Keratinocyte (primary cell): ENCODE data around the gene BAIAP2L2. TPM values are rescaled to one million over a fixed set of nuclear protein-coding genes. Genes with fewer than 3 reads are reported as not detected.

Experiments used
- DNase-seq: peaks from one replicate; pipeline ENCODE4 v3.0.0-alpha.2; 2011; ENCODE audit warnings: low read depth, missing footprints, low spot score
- FAIRE-seq: peaks from 2 replicates; lab custom pipeline; 2011; peaks lifted over from hg19 to GRCh38; lab: Jason Lieb, UNC
- H2AFZ ChIP-seq: 2 replicates; pipeline ENCODE4 v1.6.0; 2012; ENCODE audit warnings: low read length, control low read depth, inconsistent platforms; ENCODE audit not compliant: control insufficient read depth
- H3K27ac ChIP-seq: 2 replicates; pipeline ENCODE4 v1.5.1; 2011; ENCODE audit warnings: low read length; ENCODE audit not compliant: control insufficient read depth, insufficient read depth
- H3K27me3 ChIP-seq: 3 replicates; pipeline ENCODE4 v1.6.0; 2011; ENCODE audit warnings: low read length; ENCODE audit not compliant: control insufficient read depth, insufficient read depth; ENCODE audit errors: extremely low read depth
- H3K36me3 ChIP-seq, 2 experiments: 2 replicates in 1 of 2; 3 replicates in 1 of 2; pipeline ENCODE4 v1.5.1; 2011; ENCODE audit warnings: low read length in 2 of 2, mild to moderate bottlenecking in 1 of 2; ENCODE audit not compliant: control insufficient read depth in 2 of 2, insufficient read depth in 2 of 2; ENCODE audit errors: extremely low read depth in 1 of 2
- H3K4me1 ChIP-seq: 3 replicates; pipeline ENCODE4 v1.5.1; 2011; ENCODE audit warnings: low read length; ENCODE audit not compliant: control insufficient read depth, insufficient read depth; ENCODE audit errors: extremely low read depth
- H3K4me2 ChIP-seq: 3 replicates; pipeline ENCODE4 v1.6.0; 2011; ENCODE audit warnings: low read depth, low read length; ENCODE audit not compliant: control insufficient read depth, insufficient read depth; ENCODE audit errors: extremely low read depth
- H3K4me3 ChIP-seq, 3 experiments: fragments of 200-600 bp in 1 of 3; sonication (generic) in 1 of 3; 2 replicates in 2 of 3; 3 replicates in 1 of 3; pipeline ENCODE4 v1.5.1; 2011 to 2016; ENCODE audit warnings: low read length in 3 of 3, mild to moderate bottlenecking in 3 of 3, control low read depth in 2 of 3, inconsistent platforms in 1 of 3, low read depth in 1 of 3, mixed read lengths in 1 of 3, mixed run types in 1 of 3, moderate library complexity in 1 of 3; ENCODE audit not compliant: control insufficient read depth in 2 of 3, insufficient read depth in 2 of 3; ENCODE audit errors: extremely low read depth in 1 of 3
- H3K79me2 ChIP-seq: 2 replicates; pipeline ENCODE4 v1.6.0; 2012; ENCODE audit warnings: low read length; ENCODE audit not compliant: control insufficient read depth, insufficient read depth
- H3K9ac ChIP-seq: 3 replicates; pipeline ENCODE4 v1.6.0; 2011; ENCODE audit warnings: low read length; ENCODE audit not compliant: control insufficient read depth, insufficient read depth; ENCODE audit errors: extremely low read depth
- H3K9me1 ChIP-seq: 3 replicates; pipeline ENCODE4 v1.6.0; 2011; ENCODE audit warnings: low read length; ENCODE audit not compliant: control insufficient read depth, insufficient read depth; ENCODE audit errors: extremely low read depth
- H3K9me3 ChIP-seq: 2 replicates; pipeline ENCODE4 v1.5.1; 2012; ENCODE audit warnings: low read depth, low read length; ENCODE audit not compliant: control insufficient read depth
- H4K20me1 ChIP-seq: 3 replicates; pipeline ENCODE4 v1.6.0; 2011; ENCODE audit warnings: low read length; ENCODE audit not compliant: control insufficient read depth, insufficient read depth; ENCODE audit errors: extremely low read depth
- CTCF ChIP-seq, 3 experiments: IDR thresholded peaks in 1 of 3; conservative IDR thresholded peaks in 1 of 3; optimal IDR thresholded peaks in 1 of 3; 2 replicates in 2 of 3; 3 replicates in 1 of 3; pipeline versions ENCODE3 to v1.5.1; 2011; ENCODE audit warnings: low read length in 3 of 3, mild to moderate bottlenecking in 3 of 3, moderate library complexity in 2 of 3, control low read depth in 1 of 3, inconsistent platforms in 1 of 3; ENCODE audit not compliant: insufficient read depth in 2 of 3; ENCODE audit errors: extremely low read depth in 1 of 3
- EZH2 ChIP-seq: IDR thresholded peaks from one replicate; pipeline ENCODE4 v1.6.1; 2012; ENCODE audit warnings: inconsistent platforms, mild to moderate bottlenecking, low read length, moderate library complexity
- dilution Hi-C: fragments of 300-500 bp; cut with MboI; formaldehyde crosslinking; loops from one replicate; pipeline ENCODE4 v1.7.0; 2020; ENCODE audit warnings: low sequenced_read_pairs; ENCODE audit not compliant: extremely low pct_ligation_motif_present
- polyA plus RNA-seq, 5 experiments: library from polyadenylated mRNA; depleted of rRNA in 3 of 5; stranded (reverse) in 3 of 5; stranded (forward) in 1 of 5; unstranded in 1 of 5; fragments of >200 nt; gene quantifications; 1 replicate in 1 of 5; 2 replicates in 3 of 5; 3 replicates in 1 of 5; pipeline versions ENCODE4 v1.2.1 to v1.2.3, GENCODE V29; 2011 to 2012; ENCODE audit warnings: missing spikeins in 2 of 5, low read depth in 1 of 5, low replicate concordance in 1 of 5

The BAIAP2L2 gene
- polyA plus RNA-seq, 1 donor (not counting 4 experiments of a cell fraction or from before 2014, with no cell fraction given) = 2.3 TPM

- H3K9me3 ChIP-seq = no peaks in the 10 kb centered on the region
- H3K4me1 ChIP-seq = no peaks in the 10 kb centered on the region
- no peaks in the 10 kb centered on the region for H3K36me3 ChIP-seq
- no peak overlapping the region for H3K9ac ChIP-seq
- no peaks in the 10 kb centered on the region for H3K9me1 ChIP-seq
- TF ChIP-seq EZH2 (no peak), CTCF (optimal IDR thresholded peaks at IDR 0.05 in 1 of 3, IDR thresholded peaks at IDR 0.05 in 1 of 3, conservative IDR thresholded peaks at IDR 0.05 in 1 of 3; ENCODE audit: extremely low read depth in 1 of 3, insufficient read depth in 2 of 3, low read length in 3 of 3) (no peak)
- no peak overlapping the region for H3K4me3 ChIP-seq
- no peak overlapping the region for H3K27ac ChIP-seq
- peaks cover 29% of the 10 kb centered on the region for H3K27me3 ChIP-seq
- FAIRE-seq = no peak
- no peak for DNase-seq
- no peak overlapping the region for H2AFZ ChIP-seq
- dilution Hi-C loops = no loop called here
- no peak overlapping the region for H3K4me2 ChIP-seq
- H3K79me2 ChIP-seq = no peaks in the 10 kb centered on the region
- no peaks in the 10 kb centered on the region for H4K20me1 ChIP-seq
These were observed 27.3 kb downstream of the BAIAP2L2 start for GRCh38 chr22:38082986-38083710.

DNA sequence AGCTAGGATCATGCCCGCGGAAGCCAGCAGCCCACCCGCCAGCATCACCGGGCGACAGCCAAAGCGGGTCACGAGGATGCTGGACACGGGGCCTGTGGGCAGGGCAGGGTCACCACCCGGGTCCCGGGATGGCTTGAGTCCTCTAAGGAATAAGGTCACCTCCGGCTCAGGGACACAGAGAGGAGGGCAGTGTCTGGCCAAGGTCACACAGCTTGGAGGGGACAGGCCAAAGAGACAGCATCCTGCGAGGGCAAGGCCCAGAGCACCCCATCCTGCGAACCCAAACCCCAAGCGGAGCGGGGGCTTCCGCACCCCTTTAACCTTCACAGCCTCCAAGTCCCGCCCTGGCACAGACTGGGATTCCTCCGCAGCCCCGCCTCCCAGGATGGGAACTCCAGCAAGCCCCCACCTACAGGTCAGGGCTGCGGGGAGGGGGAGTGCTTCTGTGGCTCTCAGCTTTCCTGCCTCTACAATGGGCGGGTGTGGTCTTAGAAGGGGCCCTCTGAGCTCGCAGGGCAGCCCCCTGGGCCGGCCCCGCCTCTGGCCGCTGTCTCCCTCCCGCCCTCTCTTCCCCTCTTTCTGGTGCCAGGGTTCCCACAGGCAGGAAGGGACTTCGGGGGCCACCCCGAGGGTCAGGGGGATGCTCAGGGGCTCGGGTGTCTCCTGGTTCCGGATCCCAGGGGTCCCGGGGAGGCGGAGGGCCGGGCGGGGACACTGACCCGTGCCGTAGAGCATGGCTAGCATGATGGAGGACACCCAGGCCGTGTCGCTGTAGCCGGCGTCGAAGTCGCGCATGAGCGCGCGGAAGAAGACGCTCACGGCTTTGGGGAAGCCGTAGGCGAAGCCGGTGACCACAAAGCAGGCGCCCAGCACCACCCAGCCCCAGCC lies 28.3 kb downstream of the BAIAP2L2 start:
- Histone ChIP-seq H3K27ac (no peak overlapping the region), H4K20me1 (no peaks in the 10 kb centered on the region), H3K27me3 (peaks cover 29% of the 10 kb centered on the region), H3K9me1 (no peaks in the 10 kb centered on the region), H3K9ac (no peak overlapping the region), H3K4me3 (no peak overlapping the region), H3K36me3 (no peaks in the 10 kb centered on the region), H3K4me1 (no peaks in the 10 kb centered on the region), H2AFZ (no peak overlapping the region), H3K4me2 (peak overlapping the region; percentile 73), H3K79me2 (no peaks in the 10 kb centered on the region), H3K9me3 (no peaks in the 10 kb centered on the region)
- DNase-seq (no peak), FAIRE-seq (no peak)
- dilution Hi-C loops = no loop called here
- TF ChIP-seq EZH2 (peak; percentile 66), CTCF (optimal IDR thresholded peaks at IDR 0.05 in 1 of 3, IDR thresholded peaks at IDR 0.05 in 1 of 3, conservative IDR thresholded peaks at IDR 0.05 in 1 of 3; ENCODE audit: extremely low read depth in 1 of 3, insufficient read depth in 2 of 3, low read length in 3 of 3) (no peak)
